IPS-18c (cell line): ENCODE data around the gene ZFP36L1.
"Not testable (repeated sequence)": the region's sequence is repeated elsewhere in the genome, so short reads cannot be mapped to it uniquely, and the experiment has no call there.

Experiments
- H3K4me3 ChIP-seq: 2 replicates; pipeline ENCODE4 v1.7.0; 2013; ENCODE audit warnings: low read depth, mild to moderate bottlenecking, low read length, moderate library complexity; ENCODE audit not compliant: insufficient read depth
- H3K9me3 ChIP-seq: one replicate; pipeline ENCODE4 v1.6.1; 2013; ENCODE audit warnings: mild to moderate bottlenecking, low read length, moderate library complexity; ENCODE audit not compliant: control insufficient read depth, insufficient read depth

ZFP36L1 gene

DNA sequence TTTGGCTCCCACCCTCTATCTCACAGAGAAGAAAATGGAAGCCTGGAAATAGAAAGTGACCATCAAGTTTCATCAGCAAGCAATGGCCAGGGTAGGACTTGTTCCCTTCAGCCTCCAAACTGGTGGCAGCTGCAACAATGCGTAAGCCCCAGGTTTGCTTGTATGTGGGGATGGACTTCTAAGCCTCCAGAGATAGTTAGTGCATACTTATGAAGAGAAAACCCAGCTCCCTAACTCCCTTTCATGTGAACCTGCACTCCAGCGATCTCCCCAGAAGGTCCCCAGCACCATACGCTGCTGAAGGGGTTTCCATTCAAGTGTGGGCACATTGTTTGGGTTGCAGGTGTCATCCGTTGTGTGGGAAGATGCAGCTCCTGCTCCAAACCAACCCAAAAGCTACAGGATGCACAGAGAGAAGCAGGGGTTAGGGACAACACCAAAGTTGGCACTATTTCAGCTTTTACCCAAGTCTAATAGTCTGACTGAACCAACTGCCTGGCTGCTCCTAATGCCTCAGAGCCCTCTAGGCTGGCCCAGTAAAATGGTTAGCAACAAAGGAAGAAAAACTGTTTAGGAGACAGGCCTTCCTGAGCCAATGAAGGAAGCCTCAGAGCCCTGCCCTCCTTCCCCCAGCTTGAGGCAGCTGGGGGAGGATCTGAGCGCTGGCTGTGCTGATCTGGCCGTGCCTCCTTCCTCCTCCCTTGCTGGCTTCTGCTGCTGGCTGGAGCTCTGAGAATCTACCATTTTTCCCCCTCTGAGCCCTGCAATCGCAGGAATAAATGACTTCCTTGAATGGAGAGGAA is 12.3 kb downstream of the ZFP36L1 start:
- no peaks in the 10 kb centered on the region for H3K9me3 ChIP-seq
- H3K4me3 ChIP-seq, result no peak overlapping the region

DNA sequence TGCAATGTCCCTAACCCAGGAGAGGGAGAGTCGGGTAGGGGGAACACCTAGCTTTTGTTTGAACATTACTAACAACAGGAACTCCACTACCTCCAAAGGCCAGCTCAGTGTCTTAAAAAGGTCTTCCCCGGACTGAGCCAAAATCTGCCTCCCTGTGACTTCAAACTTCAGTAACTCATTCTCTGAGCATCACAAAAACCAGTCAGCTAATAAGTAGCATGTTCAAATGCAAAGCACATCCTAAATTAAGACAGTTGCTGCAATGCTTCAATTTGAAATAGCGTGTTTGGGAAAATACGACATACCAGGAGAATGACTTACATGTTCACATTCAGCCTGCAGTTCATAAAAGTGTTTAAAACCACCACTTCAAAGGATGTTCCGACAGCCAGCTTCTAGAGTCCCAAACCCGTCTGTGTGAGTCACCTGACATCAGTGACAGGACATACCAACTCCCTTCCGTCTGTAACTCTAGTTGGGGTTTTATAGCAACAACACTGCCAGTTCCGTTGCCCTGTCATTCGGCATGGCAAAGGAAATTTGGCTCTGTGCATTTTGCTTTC is 13.0 kb downstream of the ZFP36L1 start:
- Histone ChIP-seq H3K4me3 (no peak overlapping the region), H3K9me3 (no peaks in the 10 kb centered on the region)

DNA sequence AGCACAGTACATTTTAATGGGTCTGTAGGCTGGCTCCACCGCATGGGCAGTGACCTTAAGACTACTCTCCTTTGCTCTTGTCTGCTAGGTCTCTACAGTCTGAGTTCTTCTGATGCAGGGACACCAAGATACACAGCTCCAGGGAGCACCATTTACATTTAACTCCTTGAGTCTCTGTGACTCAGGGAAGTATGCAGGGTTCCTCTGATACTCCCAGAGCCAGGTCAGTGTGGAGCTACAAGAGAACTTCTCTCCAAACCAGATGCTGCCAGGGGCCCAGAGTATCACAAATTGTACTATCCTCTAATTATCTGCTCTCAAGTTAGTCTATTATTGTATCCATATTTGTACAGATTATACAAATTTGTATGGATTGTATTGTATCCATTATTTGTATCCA is 15.2 kb downstream of the ZFP36L1 start:
- H3K9me3 ChIP-seq, result no peaks in the 10 kb centered on the region
- no peak overlapping the region for H3K4me3 ChIP-seq

DNA sequence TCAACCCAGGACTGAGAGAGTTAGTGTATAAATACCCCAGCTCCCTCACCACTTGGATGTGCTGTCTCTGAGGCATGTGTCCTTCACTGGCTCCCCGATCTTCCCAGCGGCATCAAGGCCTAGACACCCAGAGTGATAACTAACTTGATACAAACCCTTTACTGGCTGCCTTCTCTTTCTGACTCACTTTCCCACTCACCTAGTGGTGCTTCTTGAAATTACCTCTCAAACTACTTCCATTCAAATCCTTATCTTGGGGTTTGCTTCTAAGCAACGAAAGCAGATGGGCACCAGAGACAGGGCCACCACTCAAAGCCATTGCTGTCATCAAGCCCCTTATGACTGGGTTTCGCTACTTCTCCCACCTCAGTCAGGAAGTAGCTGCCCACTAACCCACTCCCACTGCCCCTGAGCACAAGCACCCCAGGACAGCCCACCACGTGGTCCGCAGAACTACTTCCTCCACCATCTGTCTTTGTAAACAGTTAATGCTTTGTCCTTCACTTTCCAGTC is 17.2 kb downstream of the ZFP36L1 start:
- Histone ChIP-seq H3K9me3 (no peaks in the 10 kb centered on the region), H3K4me3 (no peak overlapping the region)

DNA sequence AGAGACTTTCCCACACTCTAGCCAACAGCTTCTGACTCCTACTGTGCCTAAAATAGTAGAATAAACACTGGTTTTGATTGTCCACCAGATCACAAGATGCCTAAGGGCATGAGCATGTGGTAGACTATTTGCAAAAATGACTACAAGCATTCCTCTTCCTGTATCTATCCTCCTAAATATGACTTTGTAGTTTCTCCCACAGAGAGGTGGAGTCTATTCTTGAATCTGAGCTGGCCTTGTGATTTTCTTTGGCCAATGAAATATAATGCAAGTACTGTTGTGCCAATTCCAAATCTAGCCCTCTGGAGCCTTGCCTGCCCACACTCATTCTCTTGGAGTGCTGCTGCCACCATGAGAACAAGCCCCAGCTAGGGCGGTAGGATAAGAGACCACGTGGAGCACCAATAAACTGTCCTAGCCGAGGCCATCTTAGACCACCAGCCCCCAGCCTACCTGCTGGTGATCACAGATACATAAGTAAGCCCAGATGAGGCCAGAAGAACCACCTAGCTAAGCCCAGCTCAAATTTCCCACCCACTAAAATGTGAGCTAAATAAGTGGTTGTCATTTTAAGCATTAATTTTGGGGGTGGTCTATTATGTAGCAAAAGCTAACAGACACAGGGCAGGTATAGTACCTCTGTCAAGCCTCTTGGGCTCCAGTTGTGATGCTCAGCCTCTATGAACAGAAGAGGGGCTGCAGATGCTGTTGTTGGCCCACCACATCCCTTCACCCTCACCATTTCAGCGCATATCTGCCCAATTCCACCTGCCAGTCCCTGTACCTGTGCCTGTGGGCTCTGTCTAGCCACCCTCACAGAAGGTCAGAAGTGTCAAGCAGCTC is 17.9 kb downstream of the ZFP36L1 start:
- Histone ChIP-seq H3K4me3 (no peak overlapping the region), H3K9me3 (no peaks in the 10 kb centered on the region)

DNA sequence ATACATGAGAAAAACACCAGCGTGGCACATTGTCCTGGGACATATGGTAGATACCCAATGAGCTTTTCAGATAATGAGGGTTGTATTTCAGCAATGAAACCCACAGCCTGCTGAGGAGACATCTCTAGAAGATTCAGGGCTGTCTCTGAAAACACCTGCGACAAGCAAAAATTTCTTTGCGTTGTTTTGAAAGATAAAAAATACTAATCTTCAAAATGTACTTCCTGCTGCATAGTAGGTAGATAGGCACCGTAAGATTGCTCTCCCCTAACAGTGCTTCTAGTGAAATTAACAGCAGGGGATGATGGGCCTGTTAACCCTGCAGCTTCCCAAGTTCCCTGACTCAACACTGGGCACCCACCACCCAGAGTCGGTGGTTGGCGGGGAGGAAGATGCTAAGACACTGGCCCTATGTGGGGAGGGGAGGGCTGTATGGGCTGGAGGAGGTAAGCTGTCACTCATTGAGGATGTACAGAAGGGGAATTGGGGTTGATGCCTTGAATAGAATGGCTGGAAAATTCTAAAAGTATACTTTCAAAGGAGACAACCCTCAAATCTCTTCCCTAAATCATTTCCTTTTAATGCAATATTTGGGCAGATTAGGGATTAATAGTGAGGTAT is 20.0 kb downstream of the ZFP36L1 start:
- no peak overlapping the region for H3K4me3 ChIP-seq
- no peaks in the 10 kb centered on the region for H3K9me3 ChIP-seq

DNA sequence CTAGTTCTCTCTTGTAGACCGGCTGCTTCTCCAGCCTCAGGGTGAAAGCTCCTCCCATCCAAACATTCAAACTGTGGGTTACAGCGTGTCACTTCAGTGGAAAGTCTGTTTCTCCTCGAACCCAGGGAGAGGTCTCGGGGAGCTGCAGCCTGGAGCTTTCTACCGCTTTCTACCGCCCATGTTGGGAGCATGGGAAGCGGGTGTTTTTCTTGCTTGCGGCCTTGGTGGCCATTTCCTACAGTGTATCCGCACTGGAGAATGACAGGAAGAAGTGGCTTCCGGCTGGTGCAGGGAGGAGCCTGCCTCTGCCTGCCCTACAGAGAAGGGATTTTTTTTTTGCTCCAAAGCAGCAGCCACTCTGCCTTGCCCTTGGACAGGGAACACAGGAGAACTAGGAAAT is 21.2 kb downstream of the ZFP36L1 start:
- H3K9me3 ChIP-seq, result no peaks in the 10 kb centered on the region
- H3K4me3 ChIP-seq, result no peak overlapping the region

DNA sequence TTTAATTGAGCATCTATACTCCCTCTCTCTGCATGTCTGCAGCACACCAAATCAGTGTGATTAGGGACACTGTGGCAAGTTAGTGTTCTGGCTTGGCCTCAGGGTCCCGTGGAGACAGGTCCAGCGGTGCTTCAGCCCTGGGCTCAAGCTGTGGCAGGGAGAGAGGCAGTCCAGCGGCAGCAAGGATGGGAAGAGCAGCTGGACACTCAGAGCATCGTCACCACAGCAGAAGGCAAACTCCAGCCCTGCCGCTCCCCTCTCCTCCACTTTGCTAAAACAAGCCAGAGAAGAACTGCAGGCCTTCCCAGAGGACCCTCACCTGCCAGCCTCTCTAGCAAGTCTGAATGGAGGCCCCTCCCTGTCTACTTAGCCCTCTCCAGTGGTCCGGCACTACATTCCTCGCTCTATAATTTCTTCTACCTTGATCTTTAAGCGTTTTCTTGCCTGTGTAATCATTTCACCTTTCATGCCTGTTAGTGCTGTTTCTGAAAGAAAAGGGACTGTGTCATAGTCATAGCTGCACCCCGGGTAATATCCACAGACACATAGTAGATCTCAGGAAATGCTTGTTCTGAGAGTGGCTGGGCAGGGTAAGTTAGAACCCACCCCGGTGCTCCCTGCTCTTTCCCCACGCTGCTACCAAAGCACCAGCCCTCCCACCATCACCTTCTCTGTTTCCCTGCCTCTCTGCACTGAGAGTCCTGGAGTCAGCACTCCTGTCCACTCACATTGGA is 22.1 kb downstream of the ZFP36L1 start:
- H3K4me3 ChIP-seq, result no peak overlapping the region

DNA sequence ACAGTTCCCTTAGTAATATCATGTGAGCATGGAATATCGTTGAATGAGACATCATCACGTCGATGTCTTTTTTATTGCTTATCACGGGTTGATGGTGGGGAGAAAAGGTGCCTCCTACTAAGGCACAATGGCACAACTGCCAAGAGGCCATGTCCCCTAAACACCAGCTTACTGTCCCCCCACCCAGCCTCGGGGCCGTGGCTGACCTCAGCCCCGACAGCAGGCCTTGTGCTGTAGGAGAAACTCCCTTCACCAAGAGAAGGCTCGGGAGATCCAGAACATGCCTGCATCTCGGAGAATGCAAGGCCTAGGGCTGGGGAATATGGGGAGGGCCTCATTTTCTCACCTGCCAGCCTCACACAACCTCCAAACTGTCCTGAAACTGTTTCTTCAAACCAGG is 22.8 kb downstream of the ZFP36L1 start:
- Histone ChIP-seq H3K4me3 (no peak overlapping the region), H3K9me3 (no peaks in the 10 kb centered on the region)

More for the DNA sequence above, 22.1 kb downstream of the ZFP36L1 start:
- H3K9me3 ChIP-seq, result no peaks in the 10 kb centered on the region

DNA sequence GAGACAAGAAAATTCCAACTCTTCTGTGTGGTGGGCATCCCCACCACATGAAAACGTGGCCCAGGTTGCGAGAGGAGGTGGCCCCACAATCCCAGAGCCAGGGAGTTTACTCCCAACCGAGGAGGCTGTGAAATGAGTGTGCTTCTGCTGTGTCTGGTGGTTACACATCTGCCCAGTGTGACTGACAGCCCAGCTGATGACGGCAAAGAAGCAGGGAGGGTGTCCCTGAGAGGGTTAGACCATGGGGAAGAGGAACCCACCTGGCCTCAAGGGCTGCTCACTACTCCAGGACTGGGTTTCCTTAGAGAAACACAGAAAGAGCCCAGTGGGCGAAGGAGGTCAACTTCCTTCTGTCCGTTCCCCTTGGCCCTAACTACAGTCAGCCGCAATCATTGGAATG is 24.6 kb downstream of the ZFP36L1 start:
- H3K9me3 ChIP-seq, result no peaks in the 10 kb centered on the region

DNA sequence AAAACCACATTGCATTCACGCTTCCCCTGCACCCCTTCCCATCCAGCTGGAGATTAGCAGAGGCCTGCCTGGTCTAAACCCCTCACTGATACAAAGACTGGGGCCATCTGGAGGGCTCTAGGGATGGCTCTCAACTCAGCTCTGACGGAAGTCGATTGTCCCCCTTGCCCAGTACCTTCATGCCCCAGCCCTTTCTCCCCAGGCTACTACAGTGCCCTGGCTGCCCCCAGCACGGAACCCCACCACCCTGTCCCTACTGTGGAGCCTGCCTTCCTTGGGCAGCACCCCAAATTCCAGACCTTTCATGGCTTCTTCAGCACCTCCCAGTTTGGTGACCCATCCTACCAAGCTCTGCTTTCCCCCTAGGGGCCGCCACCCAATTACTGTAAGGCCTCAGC is 25.6 kb downstream of the ZFP36L1 start:
- Histone ChIP-seq H3K4me3 (no peak overlapping the region), H3K9me3 (no peaks in the 10 kb centered on the region)

More for the DNA sequence above, 24.6 kb downstream of the ZFP36L1 start:
- H3K4me3 ChIP-seq, result no peak overlapping the region

DNA sequence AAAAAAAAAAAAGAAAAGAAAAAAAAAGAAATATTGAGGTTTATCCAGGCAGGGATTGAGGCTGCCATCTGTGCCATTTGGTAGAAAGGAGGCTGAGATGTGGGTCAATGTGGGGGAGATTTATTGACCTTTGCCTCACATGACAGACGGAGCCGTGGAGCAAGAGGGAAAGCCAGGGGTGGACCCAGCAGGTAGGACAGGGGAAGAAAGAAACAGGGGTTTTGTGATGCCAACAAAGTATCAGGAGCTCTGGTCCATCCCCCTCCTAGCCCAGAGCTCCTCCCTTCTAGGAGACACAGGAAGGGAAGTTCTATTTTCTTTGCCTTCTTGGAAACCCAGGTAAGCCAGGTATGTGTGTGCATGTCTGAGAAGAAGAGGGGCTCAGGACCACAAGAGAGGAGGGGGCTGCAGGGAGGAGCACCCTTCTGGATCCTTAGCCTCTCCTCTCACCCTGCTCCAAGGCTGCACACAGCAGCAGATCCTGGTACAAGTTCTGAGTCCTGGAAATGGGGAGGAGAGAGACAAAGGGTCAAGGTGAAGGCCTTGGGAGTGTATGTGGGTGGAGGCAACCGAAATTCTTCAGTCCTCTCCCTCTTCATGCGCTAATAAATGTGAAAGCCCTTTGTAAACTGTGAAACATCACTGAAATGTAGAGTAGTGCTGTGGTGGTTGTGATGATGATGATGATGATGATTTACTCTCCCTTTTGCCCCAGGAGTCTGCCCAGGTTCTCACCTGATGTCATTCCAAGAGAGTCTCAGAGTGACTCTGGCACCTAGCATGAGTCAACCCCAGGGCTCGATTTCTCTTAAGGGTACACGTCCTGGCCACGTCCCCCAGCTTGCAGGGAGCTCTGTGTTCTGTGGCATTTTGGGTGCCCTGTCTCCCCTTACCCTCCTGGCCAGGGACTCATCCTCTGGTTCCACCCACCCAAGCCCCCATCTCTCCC is 26.3 kb downstream of the ZFP36L1 start:
- Histone ChIP-seq H3K9me3 (no peaks in the 10 kb centered on the region), H3K4me3 (no peak overlapping the region)

DNA sequence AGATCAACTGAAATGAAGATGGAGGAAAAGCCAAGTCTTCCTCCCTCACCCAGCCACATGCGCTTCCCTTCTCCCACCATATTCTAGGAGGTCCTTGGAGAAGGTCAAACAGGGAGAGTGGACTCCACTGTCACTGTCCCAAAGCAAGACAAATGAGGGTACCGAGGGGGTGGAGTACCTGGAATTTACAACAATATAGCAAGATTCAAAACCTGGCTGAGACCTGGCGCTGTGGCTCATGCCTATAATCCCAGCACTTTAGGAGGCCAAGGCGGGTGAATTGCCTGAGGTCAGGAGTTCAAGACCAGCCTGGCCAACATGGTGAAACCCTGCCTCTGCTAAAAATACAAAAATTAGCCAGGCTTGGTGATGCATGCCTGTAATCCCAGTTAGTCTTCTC is 29.0 kb downstream of the ZFP36L1 start:
- H3K4me3 ChIP-seq, H3K9me3 ChIP-seq: not testable (repeated sequence)

DNA sequence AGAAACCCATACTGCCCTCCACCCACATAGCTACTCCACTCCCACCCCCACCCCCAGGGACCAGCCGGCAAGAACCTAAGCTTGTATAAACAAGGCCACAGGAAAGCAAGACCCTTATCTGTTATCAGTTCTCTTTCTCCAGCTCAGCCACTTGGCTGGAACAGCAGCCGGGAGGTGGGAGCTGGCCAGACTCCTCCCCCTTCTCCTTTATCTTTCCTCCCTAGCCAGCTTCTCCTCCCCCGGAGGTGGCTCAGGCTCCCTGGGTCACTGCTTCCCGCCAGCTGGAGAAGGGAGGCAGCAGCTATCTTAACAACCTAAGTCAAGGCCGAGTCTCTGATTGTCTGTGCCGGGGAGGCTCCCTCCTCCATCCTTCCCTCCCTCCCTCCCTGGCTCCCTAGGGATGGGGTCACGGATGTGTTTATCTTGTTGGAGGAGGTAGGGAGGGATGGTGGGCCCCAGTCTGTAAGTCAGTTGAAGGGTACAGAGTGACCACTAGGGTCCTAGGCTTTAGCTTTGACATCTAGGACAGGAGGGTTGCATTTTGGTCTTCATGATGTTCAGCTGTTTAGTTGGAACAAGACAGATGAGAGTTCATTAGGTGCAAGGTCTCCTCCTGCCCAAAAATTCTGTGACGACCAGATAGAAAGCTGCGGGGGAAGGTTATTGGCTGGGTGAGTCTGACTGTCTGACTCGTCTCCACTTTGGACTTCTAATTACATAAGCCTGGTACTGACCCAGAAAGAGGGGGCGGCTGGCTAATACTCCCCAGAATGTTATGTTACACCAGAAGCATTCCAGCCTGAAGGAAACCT is 29.7 kb downstream of the ZFP36L1 start:
- no peak overlapping the region for H3K4me3 ChIP-seq
- no peaks in the 10 kb centered on the region for H3K9me3 ChIP-seq

DNA sequence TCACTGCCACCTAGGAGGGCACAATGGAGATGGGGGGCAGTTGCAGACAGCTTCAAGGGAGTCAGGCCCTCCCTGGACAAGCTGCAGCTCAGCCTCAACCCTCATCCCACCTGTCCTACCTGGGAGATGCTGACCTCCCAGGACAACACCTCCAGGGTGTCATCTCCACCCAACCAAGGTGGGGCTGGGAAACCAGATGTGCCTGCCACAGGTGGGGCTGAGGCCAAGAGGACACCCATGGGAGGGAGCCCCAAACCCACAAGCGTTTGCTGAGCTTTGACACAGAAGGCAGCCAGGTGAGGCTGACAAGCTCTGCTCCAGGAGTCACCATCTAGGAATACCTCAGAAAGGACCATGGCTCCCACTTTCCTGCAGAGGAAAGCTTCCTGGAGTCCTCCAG is 31.5 kb downstream of the ZFP36L1 start:
- Histone ChIP-seq H3K4me3 (no peak overlapping the region), H3K9me3 (no peaks in the 10 kb centered on the region)
